GM23338 (cell line): ENCODE measurements around the gene HORMAD2.

ENCODE experiments used
- CTCF ChIP-seq, 2 experiments: fragments of 200-600 bp in 1 of 2; sonication (generic) in 1 of 2; conservative IDR thresholded peaks; 2 replicates each; pipeline versions ENCODE4 v1.5.1 to v1.6.1; 2016 to 2017; ENCODE audit warnings: antibody characterized with exemption in 2 of 2, low read depth in 2 of 2, mild to moderate bottlenecking in 2 of 2, moderate library complexity in 1 of 2
- EZH2 ChIP-seq: fragments of 200-600 bp; sonication (generic); IDR thresholded peaks from one replicate; pipeline ENCODE4 v1.8.0; 2017; ENCODE audit warnings: antibody characterized with exemption, mild to moderate bottlenecking, low read depth; ENCODE audit not compliant: unreplicated experiment
- POLR2AphosphoS5 ChIP-seq: IDR thresholded peaks from 2 replicates; pipeline ENCODE4 v1.6.1; 2016; ENCODE audit warnings: antibody characterized with exemption, low read depth

GRCh38 chr22:30209642-30210041 is 129.4 kb downstream of the HORMAD2 start:
- TF ChIP-seq CTCF (conservative IDR thresholded peaks at IDR 0.05; ENCODE audit: low read depth in 2 of 2) (no peak), POLR2AphosphoS5 (no peak), EZH2 (no peak)
